Sigmoid colon (tissue), 4 donors: ENCODE data around the gene MYCN.

ENCODE experiments used
- CTCF ChIP-seq, 4 experiments: fragments of 450-650 bp in 3 of 4; fragments of 200-600 bp in 1 of 4; IDR thresholded peaks; one replicate each; pipeline ENCODE4 v1.5.1; 2016 to 2019; ENCODE audit warnings: antibody characterized with exemption in 4 of 4, mild to moderate bottlenecking in 3 of 4, moderate library complexity in 2 of 4
- EP300 ChIP-seq, 4 donors: sonication (generic); formaldehyde crosslinking; IDR thresholded peaks; one replicate each; pipeline ENCODE4 v1.6.1; 2017; ENCODE audit warnings: antibody characterized with exemption in 4 of 4
- POLR2A ChIP-seq, 2 donors: fragments of 450-650 bp; IDR thresholded peaks; one replicate each; pipeline ENCODE4 v1.6.1; 2016; ENCODE audit warnings: antibody characterized with exemption in 2 of 2, mild to moderate bottlenecking in 2 of 2, moderate library complexity in 2 of 2
- POLR2AphosphoS5 ChIP-seq, 4 donors: sonication (generic); formaldehyde crosslinking; IDR thresholded peaks; one replicate each; pipeline ENCODE4 v1.6.1; 2017; ENCODE audit warnings: antibody characterized with exemption in 4 of 4

GRCh38 chr2:15941871-15942710 is 1.7 kb downstream of the MYCN start:
- TF ChIP-seq EP300 (IDR thresholded peaks at IDR 0.05), result no peak
- no peak for TF ChIP-seq CTCF (IDR thresholded peaks at IDR 0.05)
- no peak for TF ChIP-seq POLR2A (IDR thresholded peaks at IDR 0.05)
- TF ChIP-seq POLR2AphosphoS5 (IDR thresholded peaks at IDR 0.05), result no peak
